AG04450 (cell line): Measurements from ENCODE around the gene RAD54L2. TPM values are rescaled to one million over a fixed set of nuclear protein-coding genes. Genes with fewer than 3 reads are reported as not detected.

Source experiments
- CTCF ChIA-PET: fragments of 300-600, 350-600 bp; formaldehyde crosslinking; extraction: SDS; loops from one replicate; lab custom pipeline; 2022; ENCODE audit warnings: antibody characterized with exemption, inconsistent platforms; lab: Charles Lee
- POLR2A ChIA-PET: fragments of 350-600 bp; formaldehyde crosslinking; extraction: SDS; loops from one replicate; lab custom pipeline; 2021; ENCODE audit warnings: antibody characterized with exemption, inconsistent platforms; lab: Yijun Ruan, JAX
- DNase-seq: peaks from one replicate; pipeline ENCODE4 v3.0.0-alpha.2; 2011; ENCODE audit warnings: low read depth, low spot score
- H3K27ac ChIP-seq: one replicate; pipeline ENCODE4 v1.5.1; 2012; ENCODE audit warnings: low read depth, low read length, control low read depth
- H3K27me3 ChIP-seq: one replicate; pipeline ENCODE4 v1.6.0; 2012; ENCODE audit warnings: low read length; ENCODE audit not compliant: control insufficient read depth, insufficient read depth
- H3K4me3 ChIP-seq: 2 replicates; pipeline ENCODE4 v1.5.1; 2011; ENCODE audit warnings: mild to moderate bottlenecking, low read depth, low read length, control low read depth
- H3K9me3 ChIP-seq: 2 replicates; pipeline ENCODE4 v1.5.1; 2012; ENCODE audit warnings: low read length; ENCODE audit not compliant: control insufficient read depth, insufficient read depth
- CTCF ChIP-seq: IDR thresholded peaks from 2 replicates; pipeline ENCODE4 v1.5.1; 2011; ENCODE audit warnings: low read depth, low read length, control low read depth, inconsistent platforms
- polyA plus RNA-seq: library from polyadenylated mRNA; depleted of rRNA; stranded (reverse); fragments of >200 nt; gene quantifications from 2 replicates; pipeline ENCODE4 v1.2.3, GENCODE V29; 2011; rRNA removed

Gene RAD54L2
- polyA plus RNA-seq, 1 experiment = 8.1 TPM

- no peak overlapping the region for H3K4me3 ChIP-seq
- POLR2A ChIA-PET = no interaction called here
- CTCF ChIA-PET = no interaction called here
Observed at GRCh38 chr3:51578238-51578637, 39.7 kb downstream of the RAD54L2 start.

GRCh38 chr3:51580418-51580817, 41.9 kb downstream of the RAD54L2 start:
- TF ChIP-seq CTCF = no peak
- CTCF ChIA-PET = no interaction called here
- DNase-seq = no peak
- H3K9me3 ChIP-seq = no peaks in the 10 kb centered on the region; the same call in 1 of the 2 replicates
- H3K27me3 ChIP-seq = no peaks in the 10 kb centered on the region
- no peak overlapping the region for H3K4me3 ChIP-seq
- H3K27ac ChIP-seq = no peak overlapping the region
- POLR2A ChIA-PET = no interaction called here

More at GRCh38 chr3:51578238-51578637, 39.7 kb downstream of the RAD54L2 start:
- no peak for TF ChIP-seq CTCF
- no peak for DNase-seq
- Histone ChIP-seq H3K9me3 (no peaks in the 10 kb centered on the region; the same call in 1 of the 2 replicates), H3K27ac (no peak overlapping the region), H3K27me3 (no peaks in the 10 kb centered on the region)

- Histone ChIP-seq H3K4me3 (no peak overlapping the region), H3K27ac (peak overlapping the region; percentile 68), H3K9me3 (no peaks in the 10 kb centered on the region; the same call in 1 of the 2 replicates), H3K27me3 (no peaks in the 10 kb centered on the region)
- DNase-seq = no peak
- POLR2A ChIA-PET = interaction anchor here (0.9 kb wide), 1 partner anchor 22 kb away, joined by 3 read pairs; no protein-coding TSS in a partner anchor
- TF ChIP-seq CTCF = no peak
- CTCF ChIA-PET = interaction anchor here (0.6 to 3.1 kb wide), 3 partner anchors 80 to 129 kb away, joined by 3 to 11 read pairs (median 5); partner anchors contain the start of gene DCAF1
Observed at GRCh38 chr3:51581524-51581923, 43.0 kb downstream of the RAD54L2 start.

GRCh38 chr3:51585197-51585596, 46.7 kb downstream of the RAD54L2 start:
- TF ChIP-seq CTCF = no peak
- ChIA-PET POLR2A (no interaction called here), CTCF (no interaction called here)
- DNase-seq = no peak
- Histone ChIP-seq H3K27me3 (no peaks in the 10 kb centered on the region), H3K27ac (no peak overlapping the region), H3K4me3 (no peak overlapping the region), H3K9me3 (no peaks in the 10 kb centered on the region)

GRCh38 chr3:51585871-51586270, 47.4 kb downstream of the RAD54L2 start:
- no peaks in the 10 kb centered on the region for H3K9me3 ChIP-seq
- POLR2A ChIA-PET = no interaction called here
- no peaks in the 10 kb centered on the region for H3K27me3 ChIP-seq
- H3K27ac ChIP-seq = no peak overlapping the region
- CTCF ChIA-PET = no interaction called here
- H3K4me3 ChIP-seq = no peak overlapping the region
- DNase-seq = no peak
- no peak for TF ChIP-seq CTCF

Other genes with a start within 250 kb of the RAD54L2 start
- 58.8 and 79.5 TPM in 2 replicates for gene MANF, start 153.4 kb upstream of the RAD54L2 start, polyA plus RNA-seq
- gene RBM15B, start 147.4 kb upstream of the RAD54L2 start, polyA plus RNA-seq = 12.5 and 17.0 TPM in 2 replicates
- 9.9 and 10.5 TPM in 2 replicates for gene DCAF1, start 38.7 kb upstream of the RAD54L2 start, polyA plus RNA-seq
- 40.6 and 49.9 TPM in 2 replicates for gene TEX264, start 132.5 kb downstream of the RAD54L2 start, polyA plus RNA-seq
- 0.01 TPM in 1 of 2 replicates, not detected in the other for gene GRM2, start 168.3 kb downstream of the RAD54L2 start, polyA plus RNA-seq
- not detected in 2 replicates for gene IQCF6, start 240.5 kb downstream of the RAD54L2 start, polyA plus RNA-seq